Panc1 (cell line): ENCODE results near the gene BMP7.

Experiments used
- POLR2AphosphoS5 ChIP-seq: IDR thresholded peaks from 2 replicates; pipeline ENCODE4 v1.6.1; 2012; ENCODE audit warnings: mild to moderate bottlenecking, low read depth, low read length, moderate library complexity
- REST ChIP-seq, 2 experiments: IDR thresholded peaks; 2 replicates each; pipeline ENCODE4 v1.6.1; 2011 to 2012; ENCODE audit warnings: low read depth in 2 of 2, control low read depth in 1 of 2, low read length in 1 of 2, mild to moderate bottlenecking in 1 of 2, moderate library complexity in 1 of 2; ENCODE audit not compliant: insufficient read depth in 1 of 2
- SIN3A ChIP-seq: IDR thresholded peaks from 2 replicates; pipeline ENCODE4 v1.6.1; 2012; ENCODE audit warnings: low read depth, mild to moderate bottlenecking, low read length, moderate library complexity, borderline replicate concordance; ENCODE audit not compliant: insufficient read depth
- TCF7L2 ChIP-seq: IDR thresholded peaks from 2 replicates; pipeline ENCODE4 v1.6.1; 2011; ENCODE audit warnings: mild to moderate bottlenecking, low read depth, low read length, inconsistent platforms
- TF ChIP-seq, protein P1 (sequence below): fragments of 450-650 bp; IDR thresholded peaks from 2 replicates; pipeline ENCODE4 v1.5.1; 2017; ENCODE audit warnings: mild to moderate bottlenecking

DNA sequence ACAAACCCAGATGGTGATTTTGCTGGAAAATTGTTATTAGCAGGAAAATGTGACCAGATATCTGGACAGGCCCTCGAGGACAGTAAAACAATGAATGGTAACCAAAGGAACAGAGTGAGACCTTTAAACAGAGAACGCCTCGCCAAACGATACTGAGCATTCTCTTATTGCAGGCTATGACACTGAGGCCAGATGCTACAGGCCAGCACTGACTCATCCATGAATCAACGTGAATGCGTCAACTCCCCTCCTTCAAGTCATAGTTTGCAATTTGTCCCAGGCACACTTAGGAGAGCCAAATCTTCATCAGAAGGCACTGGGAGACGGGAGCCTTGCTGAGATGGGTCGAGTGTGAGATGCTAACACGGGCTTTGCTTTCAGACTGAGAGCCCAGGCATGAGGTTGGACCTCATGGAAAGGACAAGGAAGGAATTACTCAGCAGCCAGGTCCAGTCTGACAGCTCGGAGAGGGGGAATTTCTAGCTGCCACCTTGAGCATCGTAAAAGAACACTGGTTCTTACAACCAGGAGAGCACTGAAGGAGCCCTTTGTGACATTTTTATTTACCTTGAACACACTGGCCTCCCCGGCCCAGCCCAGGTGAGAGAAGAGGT is 60.7 kb downstream of the BMP7 start:
- TF ChIP-seq, protein P1, sequence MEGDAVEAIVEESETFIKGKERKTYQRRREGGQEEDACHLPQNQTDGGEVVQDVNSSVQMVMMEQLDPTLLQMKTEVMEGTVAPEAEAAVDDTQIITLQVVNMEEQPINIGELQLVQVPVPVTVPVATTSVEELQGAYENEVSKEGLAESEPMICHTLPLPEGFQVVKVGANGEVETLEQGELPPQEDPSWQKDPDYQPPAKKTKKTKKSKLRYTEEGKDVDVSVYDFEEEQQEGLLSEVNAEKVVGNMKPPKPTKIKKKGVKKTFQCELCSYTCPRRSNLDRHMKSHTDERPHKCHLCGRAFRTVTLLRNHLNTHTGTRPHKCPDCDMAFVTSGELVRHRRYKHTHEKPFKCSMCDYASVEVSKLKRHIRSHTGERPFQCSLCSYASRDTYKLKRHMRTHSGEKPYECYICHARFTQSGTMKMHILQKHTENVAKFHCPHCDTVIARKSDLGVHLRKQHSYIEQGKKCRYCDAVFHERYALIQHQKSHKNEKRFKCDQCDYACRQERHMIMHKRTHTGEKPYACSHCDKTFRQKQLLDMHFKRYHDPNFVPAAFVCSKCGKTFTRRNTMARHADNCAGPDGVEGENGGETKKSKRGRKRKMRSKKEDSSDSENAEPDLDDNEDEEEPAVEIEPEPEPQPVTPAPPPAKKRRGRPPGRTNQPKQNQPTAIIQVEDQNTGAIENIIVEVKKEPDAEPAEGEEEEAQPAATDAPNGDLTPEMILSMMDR = no peak
- TF ChIP-seq TCF7L2 (no peak), POLR2AphosphoS5 (no peak), SIN3A (no peak), REST (IDR thresholded peaks at IDR 0.05; ENCODE audit: insufficient read depth in 1 of 2, low read depth in 2 of 2, low read length in 1 of 2) (no peak)
